Nephron progenitor cell (in vitro differentiated cells): Measurements from ENCODE around the gene MID1IP1.
A peak's percentile ranks its signal among the peaks of the same experiment; 100 is the strongest.

Experiments used
- DNase-seq: peaks from one replicate; pipeline ENCODE4 v3.0.0; 2021
- H3K27ac Mint-ChIP-seq: 2 replicates; pipeline ENCODE4 v1.8.0; 2021; ENCODE audit warnings: mild to moderate bottlenecking, moderate library complexity, mixed read lengths
- H3K27me3 Mint-ChIP-seq: 2 replicates; pipeline ENCODE4 v1.8.0; 2021; ENCODE audit warnings: mild to moderate bottlenecking, low read depth, mixed read lengths; ENCODE audit not compliant: poor library complexity
- H3K36me3 Mint-ChIP-seq: 2 replicates; pipeline ENCODE4 v1.8.0; 2021; ENCODE audit warnings: low read depth, mixed read lengths
- H3K4me1 Mint-ChIP-seq: 2 replicates; pipeline ENCODE4 v1.8.0; 2021; ENCODE audit warnings: mixed read lengths
- H3K4me3 Mint-ChIP-seq: 2 replicates; pipeline ENCODE4 v1.8.0; 2021; ENCODE audit warnings: mild to moderate bottlenecking, moderate library complexity, mixed read lengths
- H3K9me3 Mint-ChIP-seq: 2 replicates; pipeline ENCODE4 v1.8.0; 2021; ENCODE audit warnings: mild to moderate bottlenecking, moderate library complexity, mixed read lengths
- TF ChIP-seq, protein P1 (sequence below): fragments of 200-600 bp; sonication (generic); IDR thresholded peaks from 2 replicates; pipeline ENCODE4 v1.5.0; 2021; ENCODE audit warnings: antibody characterized with exemption

Gene MID1IP1, protein sequence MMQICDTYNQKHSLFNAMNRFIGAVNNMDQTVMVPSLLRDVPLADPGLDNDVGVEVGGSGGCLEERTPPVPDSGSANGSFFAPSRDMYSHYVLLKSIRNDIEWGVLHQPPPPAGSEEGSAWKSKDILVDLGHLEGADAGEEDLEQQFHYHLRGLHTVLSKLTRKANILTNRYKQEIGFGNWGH

GRCh38 chrX:38800981-38801845 is at the start of gene MID1IP1:
TSS of gene MID1IP1 (plus strand) at chrX:38801459. CDS start at chrX:38804947, 3,488 bp downstream.
- Mint-ChIP-seq H3K4me1 (peaks cover 25% of the 10 kb centered on the region), H3K9me3 (peaks cover 31% of the 10 kb centered on the region), H3K4me3 (peak within 1 kb of the TSS; percentile 98), H3K36me3 (no peaks in the 10 kb centered on the region), H3K27ac (peak within 1 kb of the TSS; percentile 99), H3K27me3 (no peaks in the 10 kb centered on the region)
- peak; percentile 84 for DNase-seq
- TF ChIP-seq, protein P1, sequence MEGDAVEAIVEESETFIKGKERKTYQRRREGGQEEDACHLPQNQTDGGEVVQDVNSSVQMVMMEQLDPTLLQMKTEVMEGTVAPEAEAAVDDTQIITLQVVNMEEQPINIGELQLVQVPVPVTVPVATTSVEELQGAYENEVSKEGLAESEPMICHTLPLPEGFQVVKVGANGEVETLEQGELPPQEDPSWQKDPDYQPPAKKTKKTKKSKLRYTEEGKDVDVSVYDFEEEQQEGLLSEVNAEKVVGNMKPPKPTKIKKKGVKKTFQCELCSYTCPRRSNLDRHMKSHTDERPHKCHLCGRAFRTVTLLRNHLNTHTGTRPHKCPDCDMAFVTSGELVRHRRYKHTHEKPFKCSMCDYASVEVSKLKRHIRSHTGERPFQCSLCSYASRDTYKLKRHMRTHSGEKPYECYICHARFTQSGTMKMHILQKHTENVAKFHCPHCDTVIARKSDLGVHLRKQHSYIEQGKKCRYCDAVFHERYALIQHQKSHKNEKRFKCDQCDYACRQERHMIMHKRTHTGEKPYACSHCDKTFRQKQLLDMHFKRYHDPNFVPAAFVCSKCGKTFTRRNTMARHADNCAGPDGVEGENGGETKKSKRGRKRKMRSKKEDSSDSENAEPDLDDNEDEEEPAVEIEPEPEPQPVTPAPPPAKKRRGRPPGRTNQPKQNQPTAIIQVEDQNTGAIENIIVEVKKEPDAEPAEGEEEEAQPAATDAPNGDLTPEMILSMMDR = no peak

DNA sequence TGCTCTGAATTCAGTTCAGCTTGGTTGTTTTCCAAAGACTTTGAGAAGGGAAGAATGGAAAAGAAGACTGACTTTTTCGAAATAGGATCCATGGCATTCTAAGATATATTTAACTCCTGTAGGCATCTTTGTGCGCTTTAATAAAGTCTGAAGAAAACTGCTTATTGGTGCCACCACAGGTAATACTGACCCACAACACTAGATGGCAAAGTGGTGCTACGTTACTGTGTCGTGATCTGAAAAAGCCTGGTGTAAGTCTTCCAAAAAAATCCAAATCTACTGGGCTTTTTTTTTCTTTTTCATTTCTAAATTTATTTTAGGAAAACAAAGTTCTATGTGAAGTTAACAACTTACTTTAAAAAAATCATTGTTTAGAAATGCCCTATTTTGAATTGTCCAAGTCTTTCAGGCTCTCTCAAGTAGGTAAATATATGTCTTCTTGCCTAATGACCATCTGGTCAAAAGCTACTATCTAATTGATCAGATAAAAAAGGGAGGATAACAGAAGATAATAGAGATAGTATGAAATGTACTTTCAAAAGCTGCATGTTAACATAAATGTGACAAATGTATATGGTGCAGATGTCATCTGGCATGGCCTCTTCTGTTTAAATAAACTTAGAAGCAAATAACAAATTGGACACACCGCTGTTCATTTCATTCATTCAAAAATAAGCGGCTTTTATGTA is 47.0 kb upstream of the MID1IP1 start:
- peak; percentile 32 for DNase-seq
- peaks cover 14% of the 10 kb centered on the region for H3K9me3 Mint-ChIP-seq

GRCh38 chrX:38754818-38755718 is 46.2 kb upstream of the MID1IP1 start:
- Mint-ChIP-seq H3K27me3 (peaks cover 17% of the 10 kb centered on the region), H3K9me3 (peaks cover 20% of the 10 kb centered on the region), H3K4me3 (no peak overlapping the region), H3K27ac (no peak overlapping the region), H3K4me1 (peaks cover 13% of the 10 kb centered on the region), H3K36me3 (no peaks in the 10 kb centered on the region)
- no peak for DNase-seq
- TF ChIP-seq, protein P1 = no peak

More for the DNA sequence above, 47.0 kb upstream of the MID1IP1 start:
- TF ChIP-seq, protein P1 = peak; percentile 59
- Mint-ChIP-seq H3K4me3 (no peak overlapping the region), H3K4me1 (peaks cover 18% of the 10 kb centered on the region), H3K27ac (no peak overlapping the region), H3K27me3 (peaks cover 14% of the 10 kb centered on the region), H3K36me3 (no peaks in the 10 kb centered on the region)

GRCh38 chrX:38760883-38761282 is 40.4 kb upstream of the MID1IP1 start:
- no peak for DNase-seq
- Mint-ChIP-seq H3K4me1 (no peaks in the 10 kb centered on the region), H3K27me3 (peaks cover 12% of the 10 kb centered on the region), H3K9me3 (peaks cover 25% of the 10 kb centered on the region), H3K27ac (no peak overlapping the region), H3K4me3 (no peak overlapping the region), H3K36me3 (no peaks in the 10 kb centered on the region)
- TF ChIP-seq, protein P1 = no peak

DNA sequence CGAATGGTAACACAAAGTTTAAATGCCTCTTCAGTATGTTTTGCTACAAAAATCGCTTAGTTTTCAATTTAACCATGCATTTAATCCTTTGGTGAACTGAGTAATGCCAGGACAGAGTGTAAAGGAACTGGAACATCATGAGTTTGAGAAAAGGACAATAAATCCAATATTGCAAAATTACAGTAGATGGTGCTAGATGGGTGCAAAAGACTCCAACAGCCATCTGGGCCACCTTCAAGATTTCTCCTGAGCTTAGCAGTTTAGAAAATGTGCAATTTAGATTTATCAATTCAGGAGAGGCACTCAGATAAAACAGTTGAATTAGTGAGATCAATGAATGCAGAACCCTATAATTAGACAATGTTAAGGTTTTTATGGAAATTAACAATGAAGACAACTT is 33.2 kb upstream of the MID1IP1 start:
- Mint-ChIP-seq H3K4me3 (no peak overlapping the region), H3K4me1 (peaks cover 4% of the 10 kb centered on the region), H3K36me3 (no peaks in the 10 kb centered on the region), H3K27me3 (peaks cover 4% of the 10 kb centered on the region), H3K9me3 (peaks cover 13% of the 10 kb centered on the region), H3K27ac (no peak overlapping the region)
- TF ChIP-seq, protein P1 = no peak
- DNase-seq = no peak
